GM12878 (cell line): ENCODE data around the gene SHROOM3. TPM values are rescaled to one million over a fixed set of nuclear protein-coding genes. Genes with fewer than 3 reads are reported as not detected.

ENCODE experiments used
- ATAC-seq: fragments of 200-7000 bp; cut with Tn5 transposase; 3 replicates; pipeline ENCODE4 v1.9.1; 2020; ENCODE audit warnings: mild to moderate bottlenecking, moderate library complexity
- BruUV-seq: library from RNA; stranded (reverse); fragments of 400-500 nt; replicated peaks from 2 replicates; lab custom pipeline; 2021; lab: Mats Ljungman, UMichigan
- CTCF ChIA-PET: fragments of 300-600 bp; sonication (Branson Sonifier 250); formaldehyde crosslinking; extraction: SDS; loops from one replicate; lab custom pipeline; 2021; ENCODE audit warnings: inconsistent platforms; lab: Yijun Ruan, JAX
- POLR2A ChIA-PET: fragments of 350-600 bp; formaldehyde crosslinking; extraction: SDS; loops from one replicate; lab custom pipeline; 2021; ENCODE audit warnings: inconsistent platforms; lab: Charles Lee
- RAD21 ChIA-PET: fragments of 300-600 bp; sonication (Branson Sonifier 250); formaldehyde crosslinking; loops from one replicate; lab custom pipeline; 2023; ENCODE audit warnings: antibody characterized with exemption; ENCODE audit not compliant: unreplicated experiment; lab: Charles Lee
- SMC1A ChIA-PET: fragments of 300-600 bp; sonication (Branson Sonifier 250); formaldehyde crosslinking; loops from one replicate; lab custom pipeline; 2023; ENCODE audit not compliant: unreplicated experiment, uncharacterized antibody; lab: Charles Lee
- DNase-seq: peaks from one replicate; pipeline ENCODE4 v3.0.0-alpha.2; 2011; ENCODE audit warnings: low read depth, low spot score
- FAIRE-seq: peaks from 3 replicates; lab custom pipeline; 2011; peaks lifted over from hg19 to GRCh38; lab: Jason Lieb, UNC
- H2AFZ ChIP-seq: 2 replicates; pipeline ENCODE4 v1.6.0; 2011; ENCODE audit warnings: low read depth, low read length, control low read depth; ENCODE audit not compliant: control insufficient read depth
- H3K27ac ChIP-seq: 2 replicates; pipeline ENCODE4 v1.5.1; 2011; ENCODE audit warnings: control low read depth; ENCODE audit not compliant: control insufficient read depth, insufficient read depth
- H3K27me3 ChIP-seq, 2 experiments: replicated peaks in 1 of 2; 2 replicates each; pipeline versions ENCODE4 v1.6.0 to v1.6.1; 2011; ENCODE audit warnings: low read length in 1 of 2; ENCODE audit not compliant: control insufficient read depth in 2 of 2, insufficient read depth in 2 of 2
- H3K36me3 ChIP-seq, 2 experiments: 2 replicates each; pipeline ENCODE4 v1.5.1; 2011; ENCODE audit warnings: low read length in 1 of 2; ENCODE audit not compliant: control insufficient read depth in 2 of 2, insufficient read depth in 2 of 2
- H3K4me1 ChIP-seq: 2 replicates; pipeline ENCODE4 v1.6.1; 2011; ENCODE audit warnings: mild to moderate bottlenecking, low read length, moderate library complexity, mixed read lengths; ENCODE audit not compliant: control insufficient read depth, insufficient read depth
- H3K4me2 ChIP-seq: 2 replicates; pipeline ENCODE4 v1.6.0; 2011; ENCODE audit warnings: control low read depth; ENCODE audit not compliant: control insufficient read depth, insufficient read depth
- H3K4me3 ChIP-seq: fragments of 200-600 bp; sonication (generic); 2 replicates; pipeline ENCODE4 v1.5.1; 2016
- H3K79me2 ChIP-seq: 2 replicates; pipeline ENCODE4 v1.6.0; 2011; ENCODE audit warnings: low read length; ENCODE audit not compliant: control insufficient read depth, insufficient read depth
- H3K9ac ChIP-seq: 2 replicates; pipeline ENCODE4 v1.8.0; 2011; ENCODE audit warnings: low read length, control low read depth, mixed read lengths; ENCODE audit not compliant: control insufficient read depth, insufficient read depth
- H3K9me3 ChIP-seq: replicated peaks from 3 replicates; pipeline ENCODE4 v1.5.1; 2011; ENCODE audit warnings: mild to moderate bottlenecking, low read length; ENCODE audit not compliant: control insufficient read depth, insufficient read depth
- H4K20me1 ChIP-seq: 2 replicates; pipeline ENCODE4 v1.6.0; 2011; ENCODE audit not compliant: control insufficient read depth, insufficient read depth
- BCL11A ChIP-seq: IDR thresholded peaks from 2 replicates; pipeline ENCODE4 v1.6.1; 2011; ENCODE audit warnings: low read depth, low read length
- EED ChIP-seq: sonication (generic); IDR thresholded peaks from 2 replicates; pipeline ENCODE4 v1.6.1; 2016; ENCODE audit warnings: antibody characterized with exemption, low read depth
- ESRRA ChIP-seq: IDR thresholded peaks from 2 replicates; pipeline ENCODE4 v1.6.1; 2012; ENCODE audit warnings: mild to moderate bottlenecking, low read length, improper control_type of control experiment
- MXI1 ChIP-seq: fragments of 150-350 bp; IDR thresholded peaks from 2 replicates; pipeline ENCODE4 v1.6.1; 2011; ENCODE audit warnings: low read depth, mild to moderate bottlenecking, inconsistent platforms, low read length, improper control_type of control experiment
- RAD51 ChIP-seq: fragments of 450-650 bp; IDR thresholded peaks from 2 replicates; pipeline ENCODE4 v1.6.1; 2016; ENCODE audit warnings: moderate library complexity, mild to moderate bottlenecking, inconsistent platforms
- RB1 ChIP-seq: fragments of 450-650 bp; formaldehyde crosslinking; IDR thresholded peaks from 2 replicates; pipeline ENCODE4 v1.6.1; 2017; ENCODE audit warnings: mild to moderate bottlenecking, borderline replicate concordance
- RELA ChIP-seq: fragments of 450-650 bp; IDR thresholded peaks from 2 replicates; pipeline ENCODE4 v1.8.0; 2014; ENCODE audit warnings: borderline replicate concordance; ENCODE audit not compliant: partially characterized antibody
- SMC3 ChIP-seq: IDR thresholded peaks from 2 replicates; pipeline ENCODE4 v1.6.1; 2011; ENCODE audit warnings: low read length, improper control_type of control experiment, borderline replicate concordance
- YBX1 ChIP-seq: fragments of 450-650 bp; IDR thresholded peaks from 2 replicates; pipeline ENCODE4 v1.6.1; 2016; ENCODE audit warnings: antibody characterized with exemption
- WGBS: methylation state at CpG from one replicate; pipeline ENCODE4 v1.1.6; 2016; ENCODE audit warnings: low lambda C conversion rate; ENCODE audit not compliant: insufficient replicate concordance, insufficient coverage; ENCODE audit errors: missing lambda C conversion rate; 5-methylcytosine and 5-hydroxymethylcytosine counted together
- in situ Hi-C: fragments of 300-500 bp; cut with MboI; formaldehyde crosslinking; loops from 9 replicates; pipeline ENCODE4 v1.14.3; 2018; ENCODE audit warnings: mixed read lengths
- intact Hi-C: fragments of 100-400 bp; cut with micrococcal nuclease; formaldehyde crosslinking; loops from one replicate; pipeline ENCODE4 v1.14.2; 2022; ENCODE audit not compliant: unreplicated experiment
- polyA plus RNA-seq, 11 experiments: library from polyadenylated mRNA; depleted of rRNA in 4 of 11; unstranded in 6 of 11; stranded (reverse) in 5 of 11; fragments of >200 nt; fragmentation: Nextera tagmentation in 4 of 11; fragmentation: Illumina TruSeq in 1 of 11; extraction: Ambion mirVana in 4 of 11; extraction: Trizol in 1 of 11; gene quantifications; 1 replicate in 1 of 11; 2 replicates in 10 of 11; pipeline versions ENCODE4 v1.2.1 to v1.2.3, GENCODE V29; 2011 to 2016; ENCODE audit warnings: inconsistent platforms in 2 of 11, missing spikeins in 2 of 11, low read depth in 1 of 11
- total RNA-seq, 4 experiments: library from RNA; depleted of rRNA in 3 of 4; stranded (reverse); fragments of >200 nt in 3 of 4; fragmentation: Illumina TruSeq in 1 of 4; extraction: Trizol in 1 of 4; gene quantifications; 2 replicates each; pipeline versions ENCODE4 v1.2.1 to v1.2.3, GENCODE V29; 2013 to 2021
- TF ChIP-seq, protein P1 (sequence below): IDR thresholded peaks from 2 replicates; pipeline ENCODE4 v1.6.1; 2012; ENCODE audit warnings: low read depth, low read length, improper control_type of control experiment
- TF ChIP-seq, protein P2 (sequence below): fragments of 450-650 bp; formaldehyde crosslinking; IDR thresholded peaks from 2 replicates; pipeline ENCODE4 v1.5.0; 2022; ENCODE audit warnings: mild to moderate bottlenecking, missing genetic modification characterization
- TF ChIP-seq, protein P3 (sequence below): IDR thresholded peaks from 2 replicates; pipeline ENCODE4 v1.6.1; 2011; ENCODE audit warnings: low read depth, mild to moderate bottlenecking, low read length, moderate library complexity, borderline replicate concordance; ENCODE audit errors: extremely low read depth
- TF ChIP-seq, protein P4 (sequence below): fragments of 150-350 bp; IDR thresholded peaks from 2 replicates; pipeline ENCODE4 v1.6.1; 2014; ENCODE audit warnings: mild to moderate bottlenecking, low read depth, low read length
- TF ChIP-seq, protein P5 (sequence below): fragments of 450-650 bp; formaldehyde crosslinking; IDR thresholded peaks from 2 replicates; pipeline ENCODE4 v1.4.0; 2022; ENCODE audit warnings: mild to moderate bottlenecking, moderate library complexity

SHROOM3 gene
- total and polyA plus RNA-seq, 10 of the 15 experiments (the other 5 are each of a cell fraction or from before 2014, with no cell fraction given): under 0.01 to 0.29 (median 0.08) TPM; not detected in 1

DNA sequence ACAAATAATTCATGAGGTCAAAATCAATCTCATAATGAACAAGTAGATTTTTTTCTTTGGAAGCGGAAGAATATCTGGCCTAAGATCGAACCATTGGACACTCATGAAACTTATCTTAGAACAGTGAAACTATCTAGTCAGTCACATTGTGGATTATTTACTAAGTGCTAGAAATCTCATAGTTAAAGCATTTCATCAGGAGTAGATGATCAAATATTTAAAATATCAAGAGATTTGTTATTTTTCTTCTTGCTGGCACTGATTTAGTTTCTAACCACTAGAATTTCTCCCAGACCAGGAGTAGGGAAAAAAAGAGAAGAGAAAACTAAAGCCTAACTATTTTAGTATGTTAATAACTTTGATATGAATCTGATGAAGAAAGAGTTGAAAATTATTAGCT lies 105.5 kb downstream of the SHROOM3 start (continued):
- TF ChIP-seq RAD51: no peak
- TF ChIP-seq RB1: no peak
- TF ChIP-seq SMC3: no peak
- TF ChIP-seq YBX1: no peak

DNA sequence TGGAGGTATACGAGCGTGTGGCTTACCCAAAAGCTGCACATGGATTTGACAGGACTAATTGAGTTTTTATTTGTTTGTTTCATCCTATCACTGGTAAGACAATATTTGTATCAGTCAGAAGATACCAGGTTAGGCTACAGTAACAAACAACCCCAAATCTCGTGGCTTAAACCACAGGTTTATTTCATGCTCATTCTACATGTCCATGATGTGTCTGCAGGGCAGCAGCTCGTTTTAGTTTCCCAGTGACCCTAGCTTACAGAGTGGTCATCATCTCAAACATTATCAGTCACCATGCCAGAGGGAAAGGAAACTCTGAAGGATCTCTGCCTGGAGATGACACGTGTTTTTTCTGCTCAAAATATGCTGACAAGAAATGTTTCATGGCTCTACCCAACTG lies 108.3 kb downstream of the SHROOM3 start:
- Histone ChIP-seq H2AFZ (no peak overlapping the region), H3K4me3 (no peak overlapping the region), H3K27ac (no peak overlapping the region), H3K36me3 (no peaks in the 10 kb centered on the region), H3K4me2 (no peak overlapping the region), H3K27me3 (peaks cover 0 to 2% of the 10 kb centered on the region in 2 experiments; a peak in 1 of 4 replicates), H3K79me2 (no peaks in the 10 kb centered on the region), H3K4me1 (no peaks in the 10 kb centered on the region; the same call in 1 of the 2 replicates), H4K20me1 (no peaks in the 10 kb centered on the region), H3K9ac (no peak overlapping the region), H3K9me3 (peaks cover 2% of the 10 kb centered on the region)
- DNase-seq (no peak), FAIRE-seq (no peak), ATAC-seq (no peak)
- 38% methylated on average over 5 of the region's 5 CpGs for WGBS
- ChIA-PET POLR2A (interaction anchor here (0.5 kb wide), 1 partner anchor 150 kb away, joined by 10 read pairs; no protein-coding TSS in a partner anchor), RAD21 (no interaction called here), SMC1A (no interaction called here), CTCF (no interaction called here)
- intact Hi-C loops: no loop called here
- no TSS peak for BruUV-seq
- in situ Hi-C loops: no loop called here
- TF ChIP-seq RELA: no peak
- TF ChIP-seq, protein P1, sequence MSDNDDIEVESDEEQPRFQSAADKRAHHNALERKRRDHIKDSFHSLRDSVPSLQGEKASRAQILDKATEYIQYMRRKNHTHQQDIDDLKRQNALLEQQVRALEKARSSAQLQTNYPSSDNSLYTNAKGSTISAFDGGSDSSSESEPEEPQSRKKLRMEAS: no peak
- TF ChIP-seq, protein P2, sequence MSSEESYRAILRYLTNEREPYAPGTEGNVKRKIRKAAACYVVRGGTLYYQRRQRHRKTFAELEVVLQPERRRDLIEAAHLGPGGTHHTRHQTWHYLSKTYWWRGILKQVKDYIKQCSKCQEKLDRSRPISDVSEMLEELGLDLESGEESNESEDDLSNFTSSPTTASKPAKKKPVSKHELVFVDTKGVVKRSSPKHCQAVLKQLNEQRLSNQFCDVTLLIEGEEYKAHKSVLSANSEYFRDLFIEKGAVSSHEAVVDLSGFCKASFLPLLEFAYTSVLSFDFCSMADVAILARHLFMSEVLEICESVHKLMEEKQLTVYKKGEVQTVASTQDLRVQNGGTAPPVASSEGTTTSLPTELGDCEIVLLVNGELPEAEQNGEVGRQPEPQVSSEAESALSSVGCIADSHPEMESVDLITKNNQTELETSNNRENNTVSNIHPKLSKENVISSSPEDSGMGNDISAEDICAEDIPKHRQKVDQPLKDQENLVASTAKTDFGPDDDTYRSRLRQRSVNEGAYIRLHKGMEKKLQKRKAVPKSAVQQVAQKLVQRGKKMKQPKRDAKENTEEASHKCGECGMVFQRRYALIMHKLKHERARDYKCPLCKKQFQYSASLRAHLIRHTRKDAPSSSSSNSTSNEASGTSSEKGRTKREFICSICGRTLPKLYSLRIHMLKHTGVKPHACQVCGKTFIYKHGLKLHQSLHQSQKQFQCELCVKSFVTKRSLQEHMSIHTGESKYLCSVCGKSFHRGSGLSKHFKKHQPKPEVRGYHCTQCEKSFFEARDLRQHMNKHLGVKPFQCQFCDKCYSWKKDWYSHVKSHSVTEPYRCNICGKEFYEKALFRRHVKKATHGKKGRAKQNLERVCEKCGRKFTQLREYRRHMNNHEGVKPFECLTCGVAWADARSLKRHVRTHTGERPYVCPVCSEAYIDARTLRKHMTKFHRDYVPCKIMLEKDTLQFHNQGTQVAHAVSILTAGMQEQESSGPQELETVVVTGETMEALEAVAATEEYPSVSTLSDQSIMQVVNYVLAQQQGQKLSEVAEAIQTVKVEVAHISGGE (CRISPR knock-in tag): no peak
- TF ChIP-seq, protein P3, sequence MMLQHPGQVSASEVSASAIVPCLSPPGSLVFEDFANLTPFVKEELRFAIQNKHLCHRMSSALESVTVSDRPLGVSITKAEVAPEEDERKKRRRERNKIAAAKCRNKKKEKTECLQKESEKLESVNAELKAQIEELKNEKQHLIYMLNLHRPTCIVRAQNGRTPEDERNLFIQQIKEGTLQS: no peak
- TF ChIP-seq EED: no peak
- TF ChIP-seq, protein P4, sequence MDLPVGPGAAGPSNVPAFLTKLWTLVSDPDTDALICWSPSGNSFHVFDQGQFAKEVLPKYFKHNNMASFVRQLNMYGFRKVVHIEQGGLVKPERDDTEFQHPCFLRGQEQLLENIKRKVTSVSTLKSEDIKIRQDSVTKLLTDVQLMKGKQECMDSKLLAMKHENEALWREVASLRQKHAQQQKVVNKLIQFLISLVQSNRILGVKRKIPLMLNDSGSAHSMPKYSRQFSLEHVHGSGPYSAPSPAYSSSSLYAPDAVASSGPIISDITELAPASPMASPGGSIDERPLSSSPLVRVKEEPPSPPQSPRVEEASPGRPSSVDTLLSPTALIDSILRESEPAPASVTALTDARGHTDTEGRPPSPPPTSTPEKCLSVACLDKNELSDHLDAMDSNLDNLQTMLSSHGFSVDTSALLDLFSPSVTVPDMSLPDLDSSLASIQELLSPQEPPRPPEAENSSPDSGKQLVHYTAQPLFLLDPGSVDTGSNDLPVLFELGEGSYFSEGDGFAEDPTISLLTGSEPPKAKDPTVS: no peak
- TF ChIP-seq ESRRA: no peak
- no peak for TF ChIP-seq MXI1
- no peak for TF ChIP-seq BCL11A
- TF ChIP-seq, protein P5, sequence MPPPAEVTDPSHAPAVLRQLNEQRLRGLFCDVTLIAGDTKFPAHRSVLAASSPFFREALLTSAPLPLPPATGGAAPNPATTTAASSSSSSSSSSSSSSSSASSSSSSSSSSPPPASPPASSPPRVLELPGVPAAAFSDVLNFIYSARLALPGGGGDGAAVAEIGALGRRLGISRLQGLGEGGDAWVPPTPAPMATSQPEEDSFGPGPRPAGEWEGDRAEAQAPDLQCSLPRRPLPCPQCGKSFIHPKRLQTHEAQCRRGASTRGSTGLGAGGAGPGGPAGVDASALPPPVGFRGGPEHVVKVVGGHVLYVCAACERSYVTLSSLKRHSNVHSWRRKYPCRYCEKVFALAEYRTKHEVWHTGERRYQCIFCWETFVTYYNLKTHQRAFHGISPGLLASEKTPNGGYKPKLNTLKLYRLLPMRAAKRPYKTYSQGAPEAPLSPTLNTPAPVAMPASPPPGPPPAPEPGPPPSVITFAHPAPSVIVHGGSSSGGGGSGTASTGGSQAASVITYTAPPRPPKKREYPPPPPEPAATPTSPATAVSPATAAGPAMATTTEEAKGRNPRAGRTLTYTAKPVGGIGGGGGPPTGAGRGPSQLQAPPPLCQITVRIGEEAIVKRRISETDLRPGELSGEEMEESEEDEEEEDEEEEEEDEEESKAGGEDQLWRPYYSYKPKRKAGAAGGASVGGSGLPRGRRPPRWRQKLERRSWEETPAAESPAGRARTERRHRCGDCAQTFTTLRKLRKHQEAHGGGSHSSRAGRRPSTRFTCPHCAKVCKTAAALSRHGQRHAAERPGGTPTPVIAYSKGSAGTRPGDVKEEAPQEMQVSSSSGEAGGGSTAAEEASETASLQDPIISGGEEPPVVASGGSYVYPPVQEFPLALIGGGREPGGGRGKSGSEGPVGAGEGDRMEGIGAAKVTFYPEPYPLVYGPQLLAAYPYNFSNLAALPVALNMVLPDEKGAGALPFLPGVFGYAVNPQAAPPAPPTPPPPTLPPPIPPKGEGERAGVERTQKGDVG (CRISPR knock-in tag): no peak
